ENCODE results near the gene RANBP10. TPM values are rescaled to one million over a fixed set of nuclear protein-coding genes. Genes with fewer than 3 reads are reported as not detected.

Gene RANBP10
- total and polyA plus RNA-seq, 2 of the 13 experiments (the other 11 are each of a cell fraction or from before 2014, with no cell fraction given): 9.2 to 22.7 TPM

DNA sequence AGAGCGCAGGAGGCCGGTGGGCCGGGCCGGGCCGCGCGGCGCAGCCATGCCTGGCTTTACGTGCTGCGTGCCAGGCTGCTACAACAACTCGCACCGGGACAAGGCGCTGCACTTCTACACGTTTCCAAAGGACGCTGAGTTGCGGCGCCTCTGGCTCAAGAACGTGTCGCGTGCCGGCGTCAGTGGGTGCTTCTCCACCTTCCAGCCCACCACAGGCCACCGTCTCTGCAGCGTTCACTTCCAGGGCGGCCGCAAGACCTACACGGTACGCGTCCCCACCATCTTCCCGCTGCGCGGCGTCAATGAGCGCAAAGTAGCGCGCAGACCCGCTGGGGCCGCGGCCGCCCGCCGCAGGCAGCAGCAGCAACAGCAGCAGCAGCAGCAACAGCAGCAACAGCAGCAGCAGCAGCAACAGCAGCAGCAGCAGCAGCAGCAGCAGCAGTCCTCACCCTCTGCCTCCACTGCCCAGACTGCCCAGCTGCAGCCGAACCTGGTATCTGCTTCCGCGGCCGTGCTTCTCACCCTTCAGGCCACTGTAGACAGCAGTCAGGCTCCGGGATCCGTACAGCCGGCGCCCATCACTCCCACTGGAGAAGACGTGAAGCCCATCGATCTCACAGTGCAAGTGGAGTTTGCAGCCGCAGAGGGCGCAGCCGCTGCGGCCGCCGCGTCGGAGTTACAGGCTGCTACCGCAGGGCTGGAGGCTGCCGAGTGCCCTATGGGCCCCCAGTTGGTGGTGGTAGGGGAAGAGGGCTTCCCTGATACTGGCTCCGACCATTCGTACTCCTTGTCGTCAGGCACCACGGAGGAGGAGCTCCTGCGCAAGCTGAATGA lies 36.4 kb upstream of the RANBP10 start (continued):
- TF ChIP-seq SP4 (CRISPR knock-in tag; IDR thresholded peaks at IDR 0.05) (0 out of 2 replicates have a peak, but pooled peaks have one; percentile 5), ZNF703 (CRISPR knock-in tag; IDR thresholded peaks at IDR 0.05; ENCODE audit: borderline replicate concordance) (no peak), ZSCAN30 (CRISPR knock-in tag; IDR thresholded peaks at IDR 0.05) (no peak), TBX2 (CRISPR knock-in tag; IDR thresholded peaks at IDR 0.05; ENCODE audit: borderline replicate concordance) (peak; percentile 15; the same call in 1 of the 2 replicates), ZNF790 (CRISPR knock-in tag; IDR thresholded peaks at IDR 0.05; ENCODE audit: borderline replicate concordance) (no peak), POLR2A (IDR thresholded peaks at IDR 0.05; ENCODE audit: insufficient read depth in 1 of 2, low read depth in 2 of 2, low read length in 2 of 2) (no peak; a peak in 1 of 4 replicates), ZNF230 (CRISPR knock-in tag; IDR thresholded peaks at IDR 0.05) (peak; percentile 90), ZNF878 (CRISPR knock-in tag; IDR thresholded peaks at IDR 0.05) (no peak), ZNF431 (CRISPR knock-in tag; IDR thresholded peaks at IDR 0.05; ENCODE audit: borderline replicate concordance, low read depth) (no peak), U2AF2 (IDR thresholded peaks at IDR 0.05; ENCODE audit: low read depth, low read length) (no peak), ZFP1 (CRISPR knock-in tag; IDR thresholded peaks at IDR 0.05) (no peak), ZNF766 (CRISPR knock-in tag; IDR thresholded peaks at IDR 0.05; ENCODE audit: borderline replicate concordance) (no peak; the same call in 1 of the 2 replicates), SP2 (CRISPR knock-in tag; IDR thresholded peaks at IDR 0.05) (no peak), ZNF17 (CRISPR knock-in tag; IDR thresholded peaks at IDR 0.05) (no peak), ELF3 (CRISPR knock-in tag; IDR thresholded peaks at IDR 0.05) (no peak)
- TF ChIP-seq, protein P1, sequence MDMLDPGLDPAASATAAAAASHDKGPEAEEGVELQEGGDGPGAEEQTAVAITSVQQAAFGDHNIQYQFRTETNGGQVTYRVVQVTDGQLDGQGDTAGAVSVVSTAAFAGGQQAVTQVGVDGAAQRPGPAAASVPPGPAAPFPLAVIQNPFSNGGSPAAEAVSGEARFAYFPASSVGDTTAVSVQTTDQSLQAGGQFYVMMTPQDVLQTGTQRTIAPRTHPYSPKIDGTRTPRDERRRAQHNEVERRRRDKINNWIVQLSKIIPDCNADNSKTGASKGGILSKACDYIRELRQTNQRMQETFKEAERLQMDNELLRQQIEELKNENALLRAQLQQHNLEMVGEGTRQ (IDR thresholded peaks at IDR 0.05; ENCODE audit: low read depth, low read length): no peak
- TF ChIP-seq, protein P1 (CRISPR knock-in tag; IDR thresholded peaks at IDR 0.05; ENCODE audit: borderline replicate concordance): no peak
- TF ChIP-seq, protein P2, sequence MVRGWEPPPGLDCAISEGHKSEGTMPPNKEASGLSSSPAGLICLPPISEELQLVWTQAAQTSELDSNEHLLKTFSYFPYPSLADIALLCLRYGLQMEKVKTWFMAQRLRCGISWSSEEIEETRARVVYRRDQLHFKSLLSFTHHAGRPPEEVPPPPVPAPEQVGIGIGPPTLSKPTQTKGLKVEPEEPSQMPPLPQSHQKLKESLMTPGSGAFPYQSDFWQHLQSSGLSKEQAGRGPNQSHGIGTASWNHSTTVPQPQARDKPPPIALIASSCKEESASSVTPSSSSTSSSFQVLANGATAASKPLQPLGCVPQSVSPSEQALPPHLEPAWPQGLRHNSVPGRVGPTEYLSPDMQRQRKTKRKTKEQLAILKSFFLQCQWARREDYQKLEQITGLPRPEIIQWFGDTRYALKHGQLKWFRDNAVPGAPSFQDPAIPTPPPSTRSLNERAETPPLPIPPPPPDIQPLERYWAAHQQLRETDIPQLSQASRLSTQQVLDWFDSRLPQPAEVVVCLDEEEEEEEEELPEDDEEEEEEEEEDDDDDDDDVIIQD (CRISPR knock-in tag; IDR thresholded peaks at IDR 0.05; ENCODE audit: low read depth): no peak
- TF ChIP-seq, protein P3, sequence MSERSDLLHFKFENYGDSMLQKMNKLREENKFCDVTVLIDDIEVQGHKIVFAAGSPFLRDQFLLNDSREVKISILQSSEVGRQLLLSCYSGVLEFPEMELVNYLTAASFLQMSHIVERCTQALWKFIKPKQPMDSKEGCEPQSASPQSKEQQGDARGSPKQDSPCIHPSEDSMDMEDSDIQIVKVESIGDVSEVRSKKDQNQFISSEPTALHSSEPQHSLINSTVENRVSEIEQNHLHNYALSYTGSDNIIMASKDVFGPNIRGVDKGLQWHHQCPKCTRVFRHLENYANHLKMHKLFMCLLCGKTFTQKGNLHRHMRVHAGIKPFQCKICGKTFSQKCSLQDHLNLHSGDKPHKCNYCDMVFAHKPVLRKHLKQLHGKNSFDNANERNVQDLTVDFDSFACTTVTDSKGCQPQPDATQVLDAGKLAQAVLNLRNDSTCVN (CRISPR knock-in tag; IDR thresholded peaks at IDR 0.05; ENCODE audit: borderline replicate concordance): peak; percentile 28
- TF ChIP-seq, protein P4, sequence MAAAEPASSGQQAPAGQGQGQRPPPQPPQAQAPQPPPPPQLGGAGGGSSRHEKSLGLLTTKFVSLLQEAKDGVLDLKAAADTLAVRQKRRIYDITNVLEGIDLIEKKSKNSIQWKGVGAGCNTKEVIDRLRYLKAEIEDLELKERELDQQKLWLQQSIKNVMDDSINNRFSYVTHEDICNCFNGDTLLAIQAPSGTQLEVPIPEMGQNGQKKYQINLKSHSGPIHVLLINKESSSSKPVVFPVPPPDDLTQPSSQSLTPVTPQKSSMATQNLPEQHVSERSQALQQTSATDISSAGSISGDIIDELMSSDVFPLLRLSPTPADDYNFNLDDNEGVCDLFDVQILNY (CRISPR knock-in tag; conservative IDR thresholded peaks at IDR 0.05): no peak

All from HepG2 (cell line).